ENCODE results near the gene MAML1.

- TF ChIP-seq EZH2 (IDR thresholded peaks at IDR 0.05) (no peak), CTCF (IDR thresholded peaks at IDR 0.05) (no peak), EZH2phosphoT487 (IDR thresholded peaks at IDR 0.05) (no peak)
These were observed at the start of gene MAML1 for GRCh38 chr5:179732412-179732917.

All from neural progenitor cell (in vitro differentiated cells).